ENCODE measurements around the gene CFAP299. TPM values are rescaled to one million over a fixed set of nuclear protein-coding genes. Genes with fewer than 3 reads are reported as not detected.

The CFAP299 gene
- total and polyA plus RNA-seq, 9 of the 15 experiments (the other 6 are each of a cell fraction or from before 2014, with no cell fraction given), result 0.09 to 3.0 (median 0.76) TPM

DNA sequence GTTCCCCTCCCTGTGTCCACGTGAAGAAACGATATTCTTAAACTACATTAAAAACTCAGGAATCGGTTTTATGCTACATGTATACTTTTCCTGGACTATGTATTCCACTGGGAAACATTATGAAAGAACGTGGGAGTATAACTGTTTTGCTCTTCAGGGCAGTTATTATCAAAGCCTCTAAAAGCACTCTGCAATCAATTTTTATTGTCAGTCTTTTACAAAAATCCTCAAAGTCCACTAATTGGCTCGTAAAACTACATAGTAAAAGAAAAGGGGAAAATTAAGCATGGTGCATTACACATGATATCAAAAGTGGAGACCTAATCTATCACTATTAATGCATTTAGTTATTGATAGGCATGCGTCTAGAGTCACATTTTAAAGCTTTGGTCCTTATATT is 11.4 kb upstream of the CFAP299 start:
- intact Hi-C loops (cut with micrococcal nuclease), result no loop called here
- BruUV-seq (replicated peaks), result no TSS peak
- Histone ChIP-seq H3K79me2 (ENCODE audit: control insufficient read depth, insufficient read depth, low read length) (no peaks in the 10 kb centered on the region), H3K4me3 (no peak overlapping the region), H3K9ac (ENCODE audit: insufficient read depth in 1 of 2, low read depth in 2 of 2, low read length in 2 of 2) (no peak overlapping the region), H3K9me3 (replicated peaks; ENCODE audit: control insufficient read depth, insufficient read depth, low read depth, low read length) (no peaks in the 10 kb centered on the region), H2AFZ (ENCODE audit: low read depth, low read length) (no peak overlapping the region; the same call in 1 of the 2 replicates), H3K4me1 (replicated peaks in 1 of 2; ENCODE audit: control insufficient read depth in 2 of 2, insufficient read depth in 2 of 2, low read length in 2 of 2) (peaks cover 0 to 5% of the 10 kb centered on the region in 2 experiments; a peak in 1 of 5 replicates), H3K4me2 (ENCODE audit: insufficient read depth, low read length) (no peak overlapping the region), H3K27ac (ENCODE audit: extremely low read depth, low read depth, low read length) (no peak overlapping the region), H3K27me3 (ENCODE audit: control insufficient read depth in 2 of 2, insufficient read depth in 2 of 2, low read length in 2 of 2) (no peaks in the 10 kb centered on the region), H3K9me1 (ENCODE audit: control insufficient read depth, insufficient read depth, low read length) (no peaks in the 10 kb centered on the region), H4K20me1 (replicated peaks; ENCODE audit: control insufficient read depth, insufficient read depth, low read length) (no peaks in the 10 kb centered on the region), H3K36me3 (ENCODE audit: control insufficient read depth, insufficient read depth, low read length) (no peaks in the 10 kb centered on the region)
- ChIA-PET POLR2A (no interaction called here), CTCF (ENCODE audit: low intra/inter-chr PET ratio) (no interaction called here)
- ATAC-seq, result no peak
- whole genome bisulfite sequencing (ENCODE audit: insufficient coverage, low coverage, missing lambda C conversion rate), result 26% methylated on average over 6 of the region's 6 CpGs
- no peak for TF ChIP-seq NCOA2 (IDR thresholded peaks at IDR 0.05; ENCODE audit: partially characterized antibody in 2 of 2)
- FAIRE-seq, result no peak
- DNase-seq (ENCODE audit: extremely low read depth in 1 of 4, low spot score in 3 of 4), result no peak
- in situ Hi-C loops (cut with MboI), result no loop called here

- no peak overlapping the region for H3K27ac ChIP-seq (ENCODE audit: extremely low read depth, low read depth, low read length)
- H3K9ac ChIP-seq (ENCODE audit: insufficient read depth in 1 of 2, low read depth in 2 of 2, low read length in 2 of 2), result no peak overlapping the region
- no peak overlapping the region for H3K4me2 ChIP-seq (ENCODE audit: insufficient read depth, low read length)
- H3K9me1 ChIP-seq (ENCODE audit: control insufficient read depth, insufficient read depth, low read length), result no peaks in the 10 kb centered on the region
- no peak for ATAC-seq
- DNase-seq (ENCODE audit: extremely low read depth in 1 of 4, low spot score in 3 of 4), result no peak
- H3K79me2 ChIP-seq (ENCODE audit: control insufficient read depth, insufficient read depth, low read length), result no peaks in the 10 kb centered on the region
- peaks cover 9 to 10% of the 10 kb centered on the region in 2 experiments; a peak in 3 of 5 replicates for H3K4me1 ChIP-seq (replicated peaks in 1 of 2; ENCODE audit: control insufficient read depth in 2 of 2, insufficient read depth in 2 of 2, low read length in 2 of 2)
- H2AFZ ChIP-seq (ENCODE audit: low read depth, low read length), result no peak overlapping the region
- H3K9me3 ChIP-seq (replicated peaks; ENCODE audit: control insufficient read depth, insufficient read depth, low read depth, low read length), result no peaks in the 10 kb centered on the region
- in situ Hi-C loops (cut with MboI), result no loop called here
- intact Hi-C loops (cut with micrococcal nuclease), result loop anchor here (10.0 kb wide), 3 partner anchors 417 to 1007 kb away; partner anchors contain the start of gene NAA11
- WGBS (ENCODE audit: insufficient coverage, low coverage, missing lambda C conversion rate), result 16% methylated on average over 2 of the region's 2 CpGs
- ChIA-PET POLR2A (no interaction called here), CTCF (ENCODE audit: low intra/inter-chr PET ratio) (no interaction called here)
- peak; percentile 56 for TF ChIP-seq C11orf30 (IDR thresholded peaks at IDR 0.05; ENCODE audit: low read depth)
- peak; percentile 39 for TF ChIP-seq MAFG (tag; conservative IDR thresholded peaks at IDR 0.05)
- TF ChIP-seq ZNF316 (IDR thresholded peaks at IDR 0.05), result peak; percentile 76
- no peak for TF ChIP-seq ZSCAN29 (IDR thresholded peaks at IDR 0.05)
- H3K36me3 ChIP-seq (ENCODE audit: control insufficient read depth, insufficient read depth, low read length), result no peaks in the 10 kb centered on the region
- no TSS peak for BruUV-seq (replicated peaks)
- no peaks in the 10 kb centered on the region for H3K27me3 ChIP-seq (ENCODE audit: control insufficient read depth in 2 of 2, insufficient read depth in 2 of 2, low read length in 2 of 2)
- no peak for FAIRE-seq
- no peak overlapping the region for H3K4me3 ChIP-seq
- H4K20me1 ChIP-seq (replicated peaks; ENCODE audit: control insufficient read depth, insufficient read depth, low read length), result no peaks in the 10 kb centered on the region
These were observed 3.8 kb upstream of the CFAP299 start for GRCh38 chr4:80331693-80332092.

Measured in K562 (cell line).